HEK293 (cell line): ENCODE data around the gene ACVR1.

Experiments
- CTCF ChIA-PET: fragments of 350-600 bp; formaldehyde crosslinking; extraction: SDS; loops from one replicate; lab custom pipeline; 2021; ENCODE audit warnings: antibody characterized with exemption; lab: Yijun Ruan, JAX
- POLR2A ChIA-PET: fragments of 300-600 bp; formaldehyde crosslinking; extraction: SDS; loops from one replicate; lab custom pipeline; 2020; ENCODE audit warnings: antibody characterized with exemption, inconsistent platforms; lab: Yijun Ruan, JAX
- H3K27ac ChIP-seq: fragments of 200-500 bp; sonication (Bioruptor generic); 2 replicates; pipeline ENCODE4 v1.5.1; 2014; ENCODE audit warnings: low read depth, low read length, control low read depth, inconsistent platforms; ENCODE audit errors: extremely low read depth
- H3K36me3 ChIP-seq, 2 experiments: fragments of 200-500 bp in 1 of 2; sonication (Bioruptor generic) in 1 of 2; 1 replicate in 1 of 2; 2 replicates in 1 of 2; pipeline ENCODE4 v1.5.1; 2014 to 2017; ENCODE audit warnings: inconsistent platforms in 2 of 2, low read length in 2 of 2; ENCODE audit not compliant: control insufficient read depth in 2 of 2, insufficient read depth in 1 of 2
- H3K4me1 ChIP-seq: fragments of 200-500 bp; sonication (Bioruptor generic); 2 replicates; pipeline ENCODE4 v1.5.1; 2014; ENCODE audit warnings: mild to moderate bottlenecking, low read length, inconsistent platforms; ENCODE audit not compliant: control insufficient read depth, insufficient read depth
- H3K4me3 ChIP-seq: 2 replicates; pipeline ENCODE4 v1.5.1; 2011; ENCODE audit warnings: low read depth, mild to moderate bottlenecking, control low read depth, low read length, moderate library complexity
- H3K9me3 ChIP-seq: fragments of 200-500 bp; sonication (Bioruptor generic); 2 replicates; pipeline ENCODE4 v1.5.1; 2014; ENCODE audit warnings: low read depth, low read length, inconsistent platforms; ENCODE audit not compliant: control insufficient read depth, insufficient read depth
- GLIS1 ChIP-seq: fragments of 450-650 bp; formaldehyde crosslinking; IDR thresholded peaks from 2 replicates; pipeline ENCODE4 v1.5.1; 2016; ENCODE audit warnings: missing biosample characterization, missing genetic modification characterization
- MEIS1 ChIP-seq: sonication (generic); formaldehyde crosslinking; IDR thresholded peaks from 2 replicates; pipeline ENCODE4 v1.8.1; 2022; ENCODE audit warnings: missing genetic modification reagents, mild to moderate bottlenecking, borderline replicate concordance
- SP3 ChIP-seq: fragments of 450-650 bp; formaldehyde crosslinking; IDR thresholded peaks from 2 replicates; pipeline ENCODE4 v1.5.1; 2016; ENCODE audit warnings: missing biosample characterization, missing genetic modification characterization
- TRIM28 ChIP-seq: IDR thresholded peaks from 2 replicates; pipeline ENCODE4 v1.6.1; 2011; ENCODE audit warnings: low read length, control low read depth, borderline replicate concordance
- ZFP37 ChIP-seq: fragments of 450-650 bp; formaldehyde crosslinking; IDR thresholded peaks from 2 replicates; pipeline ENCODE4 v1.5.1; 2016; ENCODE audit warnings: missing biosample characterization, missing genetic modification characterization
- ZNF146 ChIP-seq: fragments of 450-650 bp; formaldehyde crosslinking; IDR thresholded peaks from 2 replicates; pipeline ENCODE4 v1.5.1; 2016; ENCODE audit warnings: missing biosample characterization, missing genetic modification characterization
- ZNF169 ChIP-seq: fragments of 450-650 bp; formaldehyde crosslinking; IDR thresholded peaks from 2 replicates; pipeline ENCODE4 v1.5.1; 2016; ENCODE audit warnings: missing biosample characterization, missing genetic modification characterization
- ZNF311 ChIP-seq: fragments of 450-650 bp; formaldehyde crosslinking; IDR thresholded peaks from 2 replicates; pipeline ENCODE4 v1.5.1; 2017; ENCODE audit warnings: missing biosample characterization, missing genetic modification characterization, borderline replicate concordance
- ZNF394 ChIP-seq: fragments of 450-650 bp; formaldehyde crosslinking; IDR thresholded peaks from 2 replicates; pipeline ENCODE4 v1.5.1; 2016; ENCODE audit warnings: missing biosample characterization, missing genetic modification characterization, mild to moderate bottlenecking, moderate library complexity, borderline replicate concordance
- ZNF529 ChIP-seq: fragments of 450-650 bp; formaldehyde crosslinking; IDR thresholded peaks from 2 replicates; pipeline ENCODE4 v1.5.1; 2017; ENCODE audit warnings: missing genetic modification characterization, missing biosample characterization; ENCODE audit not compliant: insufficient replicate concordance
- ZNF560 ChIP-seq: fragments of 450-650 bp; formaldehyde crosslinking; IDR thresholded peaks from 2 replicates; pipeline ENCODE4 v1.5.1; 2017; ENCODE audit warnings: missing biosample characterization, missing genetic modification characterization, borderline replicate concordance
- ZNF596 ChIP-seq: fragments of 450-650 bp; IDR thresholded peaks from 2 replicates; pipeline ENCODE4 v1.5.0; 2018; ENCODE audit warnings: missing biosample characterization, mild to moderate bottlenecking, missing genetic modification characterization, moderate library complexity
- ZNF658 ChIP-seq: fragments of 450-650 bp; formaldehyde crosslinking; IDR thresholded peaks from 2 replicates; pipeline ENCODE4; 2016; ENCODE audit warnings: missing biosample characterization, missing genetic modification characterization
- TF ChIP-seq, protein P1 (sequence below): fragments of 450-650 bp; formaldehyde crosslinking; IDR thresholded peaks from 2 replicates; pipeline ENCODE4 v1.5.1; 2016; ENCODE audit warnings: missing biosample characterization, missing genetic modification characterization
- TF ChIP-seq, protein P2 (sequence below): sonication (generic); formaldehyde crosslinking; IDR thresholded peaks from 2 replicates; pipeline ENCODE4 v1.8.1; 2022; ENCODE audit warnings: mild to moderate bottlenecking, moderate library complexity, missing genetic modification reagents
- TF ChIP-seq, protein P3 (sequence below): fragments of 450-650 bp; formaldehyde crosslinking; IDR thresholded peaks from 2 replicates; pipeline ENCODE4; 2016; ENCODE audit warnings: missing biosample characterization, missing genetic modification characterization
- TF ChIP-seq, protein P4 (sequence below): fragments of 450-650 bp; formaldehyde crosslinking; IDR thresholded peaks from 2 replicates; pipeline ENCODE4 v1.5.1; 2016; ENCODE audit warnings: missing biosample characterization, missing genetic modification characterization, borderline replicate concordance
- TF ChIP-seq, protein P5 (sequence below): fragments of 450-650 bp; formaldehyde crosslinking; IDR thresholded peaks from 2 replicates; pipeline ENCODE4 v1.5.1; 2016; ENCODE audit warnings: missing biosample characterization, missing genetic modification characterization, borderline replicate concordance
- TF ChIP-seq, protein P6 (sequence below): fragments of 450-650 bp; formaldehyde crosslinking; IDR thresholded peaks from 2 replicates; pipeline ENCODE4 v1.5.1; 2016; ENCODE audit warnings: missing biosample characterization, missing genetic modification characterization
- TF ChIP-seq, protein P7 (sequence below): fragments of 450-650 bp; formaldehyde crosslinking; IDR thresholded peaks from 2 replicates; pipeline ENCODE4 v1.5.1; 2016; ENCODE audit warnings: missing biosample characterization, missing genetic modification characterization

Gene ACVR1

DNA sequence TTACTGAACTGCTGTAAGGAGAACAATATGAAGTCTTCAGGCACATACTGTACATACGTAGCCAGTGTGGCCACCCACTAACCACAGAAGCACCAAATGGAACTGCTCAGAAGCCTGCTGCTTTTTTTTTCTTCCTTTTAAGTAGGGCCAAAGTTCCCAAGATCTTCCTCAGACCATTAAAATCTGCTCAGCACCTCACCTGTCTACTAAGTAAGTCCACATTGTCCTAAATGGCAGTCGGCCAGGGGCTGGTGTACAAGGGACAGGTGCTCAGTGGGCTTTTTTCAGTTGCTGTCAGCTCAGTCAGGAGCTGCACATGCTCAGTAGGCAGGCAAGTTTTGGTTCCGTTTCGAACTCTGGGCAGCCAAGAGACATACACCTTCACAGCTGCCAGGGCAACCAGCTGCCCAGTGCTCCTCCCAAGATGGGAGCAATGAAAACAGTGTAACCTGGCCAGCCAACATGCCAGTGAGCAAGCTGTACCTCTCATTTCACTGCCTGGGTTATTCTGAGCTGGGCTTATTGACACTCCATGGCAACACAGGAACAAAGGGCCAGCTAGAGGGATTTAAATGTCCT lies 86.1 kb downstream of the ACVR1 start:
- POLR2A ChIA-PET = no interaction called here
- H3K4me3 ChIP-seq = no peak overlapping the region
- H3K36me3 ChIP-seq = no peaks in the 10 kb centered on the region
- peaks cover 9% of the 10 kb centered on the region for H3K4me1 ChIP-seq
- no peak overlapping the region for H3K27ac ChIP-seq
- no peak for TF ChIP-seq MEIS1 (CRISPR knock-in tag)
- no peak for TF ChIP-seq SP3 (tag by site-specific recombination)
- CTCF ChIA-PET = interaction anchor here (1.4 kb wide), 1 partner anchor 87 kb away, joined by 4 read pairs; no protein-coding TSS in a partner anchor
- no peaks in the 10 kb centered on the region for H3K9me3 ChIP-seq

DNA sequence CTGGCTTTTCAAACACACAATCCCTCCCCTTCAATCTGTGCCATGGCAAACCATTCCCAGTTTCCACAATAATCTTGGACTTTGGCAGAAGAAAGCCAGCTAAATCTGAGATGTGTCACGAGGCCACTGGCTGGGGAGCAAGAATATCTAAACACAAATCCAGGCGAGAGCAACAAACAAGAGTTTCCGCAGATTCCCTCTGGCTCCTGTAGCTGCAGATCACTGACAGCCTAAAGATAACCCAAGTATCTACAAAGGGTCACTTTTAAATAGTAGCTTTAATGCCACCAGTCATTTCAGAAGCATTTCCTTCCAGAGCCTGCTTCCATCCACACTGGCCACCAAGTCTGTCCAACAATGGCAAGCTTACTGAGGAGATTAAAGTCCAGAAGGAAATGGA lies 86.9 kb downstream of the ACVR1 start:
- POLR2A ChIA-PET = interaction anchor here (1.1 kb wide), 1 partner anchor 87 kb away, joined by 3 read pairs; the partner anchor contains the start of gene ACVR1
- Histone ChIP-seq H3K4me3 (no peak overlapping the region), H3K36me3 (no peaks in the 10 kb centered on the region), H3K27ac (no peak overlapping the region), H3K4me1 (peaks cover 13% of the 10 kb centered on the region), H3K9me3 (no peaks in the 10 kb centered on the region)
- CTCF ChIA-PET = interaction anchor here (0.7 to 1.4 kb wide), 3 partner anchors 10 to 220 kb away, joined by 3 to 5 read pairs (median 4); no protein-coding TSS in a partner anchor
- TF ChIP-seq TRIM28 (no peak), ZNF529 (no peak), ZNF169 (tag by site-specific recombination) (no peak), ZNF560 (tag by site-specific recombination) (no peak), GLIS1 (tag by site-specific recombination) (no peak), ZNF146 (tag by site-specific recombination) (no peak), ZFP37 (no peak), ZNF394 (tag by site-specific recombination) (no peak), ZNF658 (no peak), ZNF311 (no peak), ZNF596 (tag by site-specific recombination) (no peak)
- TF ChIP-seq, protein P1, sequence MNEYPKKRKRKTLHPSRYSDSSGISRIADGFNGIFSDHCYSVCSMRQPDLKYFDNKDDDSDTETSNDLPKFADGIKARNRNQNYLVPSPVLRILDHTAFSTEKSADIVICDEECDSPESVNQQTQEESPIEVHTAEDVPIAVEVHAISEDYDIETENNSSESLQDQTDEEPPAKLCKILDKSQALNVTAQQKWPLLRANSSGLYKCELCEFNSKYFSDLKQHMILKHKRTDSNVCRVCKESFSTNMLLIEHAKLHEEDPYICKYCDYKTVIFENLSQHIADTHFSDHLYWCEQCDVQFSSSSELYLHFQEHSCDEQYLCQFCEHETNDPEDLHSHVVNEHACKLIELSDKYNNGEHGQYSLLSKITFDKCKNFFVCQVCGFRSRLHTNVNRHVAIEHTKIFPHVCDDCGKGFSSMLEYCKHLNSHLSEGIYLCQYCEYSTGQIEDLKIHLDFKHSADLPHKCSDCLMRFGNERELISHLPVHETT (tag by site-specific recombination) = no peak
- TF ChIP-seq, protein P2, sequence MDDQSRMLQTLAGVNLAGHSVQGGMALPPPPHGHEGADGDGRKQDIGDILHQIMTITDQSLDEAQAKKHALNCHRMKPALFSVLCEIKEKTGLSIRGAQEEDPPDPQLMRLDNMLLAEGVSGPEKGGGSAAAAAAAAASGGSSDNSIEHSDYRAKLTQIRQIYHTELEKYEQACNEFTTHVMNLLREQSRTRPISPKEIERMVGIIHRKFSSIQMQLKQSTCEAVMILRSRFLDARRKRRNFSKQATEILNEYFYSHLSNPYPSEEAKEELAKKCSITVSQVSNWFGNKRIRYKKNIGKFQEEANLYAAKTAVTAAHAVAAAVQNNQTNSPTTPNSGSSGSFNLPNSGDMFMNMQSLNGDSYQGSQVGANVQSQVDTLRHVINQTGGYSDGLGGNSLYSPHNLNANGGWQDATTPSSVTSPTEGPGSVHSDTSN (CRISPR knock-in tag) = no peak
- TF ChIP-seq, protein P3, sequence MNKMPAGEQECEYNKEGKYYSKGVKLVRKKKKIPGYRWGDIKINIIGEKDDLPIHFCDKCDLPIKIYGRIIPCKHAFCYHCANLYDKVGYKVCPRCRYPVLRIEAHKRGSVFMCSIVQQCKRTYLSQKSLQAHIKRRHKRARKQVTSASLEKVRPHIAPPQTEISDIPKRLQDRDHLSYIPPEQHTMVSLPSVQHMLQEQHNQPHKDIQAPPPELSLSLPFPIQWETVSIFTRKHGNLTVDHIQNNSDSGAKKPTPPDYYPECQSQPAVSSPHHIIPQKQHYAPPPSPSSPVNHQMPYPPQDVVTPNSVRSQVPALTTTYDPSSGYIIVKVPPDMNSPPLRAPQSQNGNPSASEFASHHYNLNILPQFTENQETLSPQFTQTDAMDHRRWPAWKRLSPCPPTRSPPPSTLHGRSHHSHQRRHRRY (tag by site-specific recombination) = no peak
- TF ChIP-seq, protein P4, sequence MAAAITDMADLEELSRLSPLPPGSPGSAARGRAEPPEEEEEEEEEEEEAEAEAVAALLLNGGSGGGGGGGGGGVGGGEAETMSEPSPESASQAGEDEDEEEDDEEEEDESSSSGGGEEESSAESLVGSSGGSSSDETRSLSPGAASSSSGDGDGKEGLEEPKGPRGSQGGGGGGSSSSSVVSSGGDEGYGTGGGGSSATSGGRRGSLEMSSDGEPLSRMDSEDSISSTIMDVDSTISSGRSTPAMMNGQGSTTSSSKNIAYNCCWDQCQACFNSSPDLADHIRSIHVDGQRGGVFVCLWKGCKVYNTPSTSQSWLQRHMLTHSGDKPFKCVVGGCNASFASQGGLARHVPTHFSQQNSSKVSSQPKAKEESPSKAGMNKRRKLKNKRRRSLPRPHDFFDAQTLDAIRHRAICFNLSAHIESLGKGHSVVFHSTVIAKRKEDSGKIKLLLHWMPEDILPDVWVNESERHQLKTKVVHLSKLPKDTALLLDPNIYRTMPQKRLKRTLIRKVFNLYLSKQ (tag by site-specific recombination) = no peak
- TF ChIP-seq, protein P5, sequence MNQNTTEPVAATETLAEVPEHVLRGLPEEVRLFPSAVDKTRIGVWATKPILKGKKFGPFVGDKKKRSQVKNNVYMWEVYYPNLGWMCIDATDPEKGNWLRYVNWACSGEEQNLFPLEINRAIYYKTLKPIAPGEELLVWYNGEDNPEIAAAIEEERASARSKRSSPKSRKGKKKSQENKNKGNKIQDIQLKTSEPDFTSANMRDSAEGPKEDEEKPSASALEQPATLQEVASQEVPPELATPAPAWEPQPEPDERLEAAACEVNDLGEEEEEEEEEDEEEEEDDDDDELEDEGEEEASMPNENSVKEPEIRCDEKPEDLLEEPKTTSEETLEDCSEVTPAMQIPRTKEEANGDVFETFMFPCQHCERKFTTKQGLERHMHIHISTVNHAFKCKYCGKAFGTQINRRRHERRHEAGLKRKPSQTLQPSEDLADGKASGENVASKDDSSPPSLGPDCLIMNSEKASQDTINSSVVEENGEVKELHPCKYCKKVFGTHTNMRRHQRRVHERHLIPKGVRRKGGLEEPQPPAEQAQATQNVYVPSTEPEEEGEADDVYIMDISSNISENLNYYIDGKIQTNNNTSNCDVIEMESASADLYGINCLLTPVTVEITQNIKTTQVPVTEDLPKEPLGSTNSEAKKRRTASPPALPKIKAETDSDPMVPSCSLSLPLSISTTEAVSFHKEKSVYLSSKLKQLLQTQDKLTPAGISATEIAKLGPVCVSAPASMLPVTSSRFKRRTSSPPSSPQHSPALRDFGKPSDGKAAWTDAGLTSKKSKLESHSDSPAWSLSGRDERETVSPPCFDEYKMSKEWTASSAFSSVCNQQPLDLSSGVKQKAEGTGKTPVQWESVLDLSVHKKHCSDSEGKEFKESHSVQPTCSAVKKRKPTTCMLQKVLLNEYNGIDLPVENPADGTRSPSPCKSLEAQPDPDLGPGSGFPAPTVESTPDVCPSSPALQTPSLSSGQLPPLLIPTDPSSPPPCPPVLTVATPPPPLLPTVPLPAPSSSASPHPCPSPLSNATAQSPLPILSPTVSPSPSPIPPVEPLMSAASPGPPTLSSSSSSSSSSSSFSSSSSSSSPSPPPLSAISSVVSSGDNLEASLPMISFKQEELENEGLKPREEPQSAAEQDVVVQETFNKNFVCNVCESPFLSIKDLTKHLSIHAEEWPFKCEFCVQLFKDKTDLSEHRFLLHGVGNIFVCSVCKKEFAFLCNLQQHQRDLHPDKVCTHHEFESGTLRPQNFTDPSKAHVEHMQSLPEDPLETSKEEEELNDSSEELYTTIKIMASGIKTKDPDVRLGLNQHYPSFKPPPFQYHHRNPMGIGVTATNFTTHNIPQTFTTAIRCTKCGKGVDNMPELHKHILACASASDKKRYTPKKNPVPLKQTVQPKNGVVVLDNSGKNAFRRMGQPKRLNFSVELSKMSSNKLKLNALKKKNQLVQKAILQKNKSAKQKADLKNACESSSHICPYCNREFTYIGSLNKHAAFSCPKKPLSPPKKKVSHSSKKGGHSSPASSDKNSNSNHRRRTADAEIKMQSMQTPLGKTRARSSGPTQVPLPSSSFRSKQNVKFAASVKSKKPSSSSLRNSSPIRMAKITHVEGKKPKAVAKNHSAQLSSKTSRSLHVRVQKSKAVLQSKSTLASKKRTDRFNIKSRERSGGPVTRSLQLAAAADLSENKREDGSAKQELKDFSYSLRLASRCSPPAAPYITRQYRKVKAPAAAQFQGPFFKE (tag by site-specific recombination) = no peak
- TF ChIP-seq, protein P6, sequence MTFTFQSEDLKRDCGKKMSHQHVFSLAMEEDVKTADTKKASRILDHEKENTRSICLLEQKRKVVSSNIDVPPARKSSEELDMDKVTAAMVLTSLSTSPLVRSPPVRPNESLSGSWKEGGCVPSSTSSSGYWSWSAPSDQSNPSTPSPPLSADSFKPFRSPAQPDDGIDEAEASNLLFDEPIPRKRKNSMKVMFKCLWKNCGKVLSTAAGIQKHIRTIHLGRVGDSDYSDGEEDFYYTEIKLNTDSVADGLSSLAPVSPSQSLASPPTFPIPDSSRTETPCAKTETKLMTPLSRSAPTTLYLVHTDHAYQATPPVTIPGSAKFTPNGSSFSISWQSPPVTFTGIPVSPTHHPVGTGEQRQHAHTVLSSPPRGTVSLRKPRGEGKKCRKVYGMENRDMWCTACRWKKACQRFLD (tag by site-specific recombination) = no peak
- TF ChIP-seq, protein P7, sequence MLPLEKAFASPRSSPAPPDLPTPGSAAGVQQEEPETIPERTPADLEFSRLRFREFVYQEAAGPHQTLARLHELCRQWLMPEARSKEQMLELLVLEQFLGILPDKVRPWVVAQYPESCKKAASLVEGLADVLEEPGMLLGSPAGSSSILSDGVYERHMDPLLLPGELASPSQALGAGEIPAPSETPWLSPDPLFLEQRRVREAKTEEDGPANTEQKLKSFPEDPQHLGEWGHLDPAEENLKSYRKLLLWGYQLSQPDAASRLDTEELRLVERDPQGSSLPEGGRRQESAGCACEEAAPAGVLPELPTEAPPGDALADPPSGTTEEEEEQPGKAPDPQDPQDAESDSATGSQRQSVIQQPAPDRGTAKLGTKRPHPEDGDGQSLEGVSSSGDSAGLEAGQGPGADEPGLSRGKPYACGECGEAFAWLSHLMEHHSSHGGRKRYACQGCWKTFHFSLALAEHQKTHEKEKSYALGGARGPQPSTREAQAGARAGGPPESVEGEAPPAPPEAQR = no peak
